Activated CD8-positive, alpha-beta memory T cell treated with anti-CD3 and anti-CD28 coated beads, Interleukin-2, amount 10 ng/mL, durations not matched to agents 7 days and 5 days (primary cell): Measurements from ENCODE around the gene ALLC. TPM values are rescaled to one million over a fixed set of nuclear protein-coding genes. Genes with fewer than 3 reads are reported as not detected.

Source experiments
- ATAC-seq: fragments of 150-1000 bp; cut with Tn5 transposase; one replicate; pipeline ENCODE4 v1.10.0; 2021; ENCODE audit warnings: moderate library complexity
- CTCF ChIA-PET: fragments of 350-600 bp; sonication (Branson Sonifier 250); formaldehyde crosslinking; loops from one replicate; lab custom pipeline; 2021; ENCODE audit warnings: antibody characterized with exemption; lab: Charles Lee
- DNase-seq: peaks from one replicate; pipeline ENCODE4 v3.0.0-alpha.2; 2020
- H3K27ac Mint-ChIP-seq: one replicate; pipeline ENCODE4 v1.8.0; 2021; ENCODE audit warnings: mild to moderate bottlenecking, mixed read lengths
- H3K27me3 Mint-ChIP-seq: one replicate; pipeline ENCODE4 v1.8.0; 2021; ENCODE audit warnings: mixed read lengths
- H3K36me3 Mint-ChIP-seq: one replicate; pipeline ENCODE4 v1.8.0; 2021; ENCODE audit warnings: mild to moderate bottlenecking, mixed read lengths
- H3K4me1 Mint-ChIP-seq: one replicate; pipeline ENCODE4 v1.8.0; 2021; ENCODE audit warnings: mixed read lengths
- H3K4me3 Mint-ChIP-seq: one replicate; pipeline ENCODE4 v1.8.0; 2021; ENCODE audit warnings: mild to moderate bottlenecking, moderate library complexity, mixed read lengths
- H3K9me3 Mint-ChIP-seq: one replicate; pipeline ENCODE4 v1.8.0; 2022; ENCODE audit warnings: low read depth, mixed read lengths
- total RNA-seq, 2 experiments: library from RNA; stranded (reverse); gene quantifications; one replicate each; pipeline ENCODE4 v1.2.3, GENCODE V29; 2021

Gene ALLC
- total RNA-seq, 2 experiments from 2014 or later = not detected

DNA sequence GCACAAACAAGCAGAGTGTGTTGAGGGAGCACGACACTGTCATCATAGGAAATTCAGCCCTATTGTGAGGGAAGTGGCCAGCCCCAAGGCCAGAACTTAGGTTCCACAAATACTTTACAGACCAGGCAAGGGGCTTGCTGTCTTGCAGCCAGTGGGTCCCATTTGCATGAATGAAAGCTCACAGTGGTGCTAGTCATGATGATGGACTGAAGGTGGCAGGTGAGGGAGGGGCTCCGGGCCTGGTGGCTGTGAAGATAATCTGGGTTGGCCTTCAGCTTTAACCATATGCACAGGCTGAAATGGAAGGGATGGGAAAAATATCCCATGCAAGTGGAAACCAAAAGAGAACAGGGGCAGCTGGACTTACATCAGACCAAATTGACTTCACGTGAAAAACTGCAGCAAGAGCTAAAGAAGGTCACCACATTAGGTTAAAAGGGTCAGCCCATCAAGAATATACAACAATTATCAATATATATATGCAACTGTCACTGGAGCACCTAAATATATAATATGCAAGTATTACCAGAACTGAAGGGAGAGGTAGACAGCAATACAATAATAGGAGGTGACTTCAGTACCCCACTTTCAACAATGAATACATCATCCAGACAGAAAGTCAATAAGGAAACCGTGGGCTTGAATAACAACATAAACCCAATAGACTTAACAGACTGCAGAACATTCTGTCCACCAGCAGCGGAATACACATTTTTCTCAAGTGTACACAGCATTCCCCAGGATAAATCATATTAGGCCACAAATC is 84.9 kb downstream of the ALLC start:
- no peak overlapping the region for H3K27ac Mint-ChIP-seq
- CTCF ChIA-PET = interaction anchor here (1.9 kb wide), 1 partner anchor 15 kb away, joined by 7 read pairs; no protein-coding TSS in a partner anchor
- H3K4me1 Mint-ChIP-seq = no peaks in the 10 kb centered on the region
- H3K27me3 Mint-ChIP-seq = peaks cover 5% of the 10 kb centered on the region
- no peak for ATAC-seq
- H3K36me3 Mint-ChIP-seq = no peaks in the 10 kb centered on the region
- no peak overlapping the region for H3K4me3 Mint-ChIP-seq
- no peak for DNase-seq
- H3K9me3 Mint-ChIP-seq = no peaks in the 10 kb centered on the region

DNA sequence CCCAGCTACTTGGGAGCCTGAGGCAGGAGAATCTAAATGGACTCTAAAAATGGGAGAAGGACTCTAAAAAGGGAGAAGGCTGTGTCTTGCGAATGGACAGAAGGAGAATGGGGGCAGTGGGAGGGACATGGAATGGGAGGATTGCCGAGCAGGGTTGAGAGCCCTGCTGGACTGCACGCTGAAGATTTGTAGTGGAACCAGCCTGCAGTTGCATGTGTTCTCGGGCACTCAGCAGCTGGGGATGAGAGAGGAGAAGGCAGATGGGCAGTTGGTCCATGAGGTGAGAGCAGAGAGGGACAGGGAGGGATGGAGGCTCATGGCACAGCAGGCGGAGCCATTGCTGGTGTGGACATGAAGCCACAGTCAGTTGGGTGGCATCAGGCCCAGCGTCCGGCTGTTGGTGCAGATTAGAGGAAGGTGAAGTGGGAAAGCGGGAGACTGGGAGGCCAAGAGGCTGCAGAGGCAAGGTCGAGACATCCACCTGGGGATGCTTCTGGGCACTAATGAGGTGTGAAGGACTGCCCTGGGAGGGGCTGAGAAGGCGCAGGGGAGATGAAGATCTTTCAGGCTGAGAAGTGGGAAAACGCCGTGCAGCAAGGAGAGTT is 86.1 kb downstream of the ALLC start:
- peaks cover 5% of the 10 kb centered on the region for H3K27me3 Mint-ChIP-seq
- no peak overlapping the region for H3K4me3 Mint-ChIP-seq
- no peak for ATAC-seq
- H3K9me3 Mint-ChIP-seq = no peaks in the 10 kb centered on the region
- H3K36me3 Mint-ChIP-seq = no peaks in the 10 kb centered on the region
- DNase-seq = no peak
- no peak overlapping the region for H3K27ac Mint-ChIP-seq
- no peaks in the 10 kb centered on the region for H3K4me1 Mint-ChIP-seq
- CTCF ChIA-PET = interaction anchor here (1.9 kb wide), 1 partner anchor 16 kb away, joined by 7 read pairs; no protein-coding TSS in a partner anchor

DNA sequence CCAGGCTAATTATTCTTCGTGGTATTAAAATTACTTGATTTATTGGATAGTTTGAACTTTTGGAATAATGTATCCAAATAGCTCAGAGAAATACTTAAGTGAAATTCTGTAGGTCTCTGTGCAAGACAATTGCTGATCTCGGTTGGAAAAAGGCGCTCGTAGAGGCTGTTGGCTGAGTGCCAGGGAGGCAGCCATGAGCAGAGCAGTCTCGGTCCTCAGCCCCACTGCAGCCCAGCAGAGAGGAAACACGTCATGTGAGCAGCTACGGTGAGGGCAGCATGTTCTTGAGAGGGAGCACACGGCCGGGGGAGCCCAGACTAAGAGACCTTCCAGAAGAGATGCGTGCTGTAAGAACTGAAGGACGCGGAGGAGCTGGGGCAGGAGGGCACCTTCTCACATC is 87.9 kb downstream of the ALLC start:
- no peak for ATAC-seq
- peaks cover 3% of the 10 kb centered on the region for H3K27me3 Mint-ChIP-seq
- no peak for DNase-seq
- CTCF ChIA-PET = interaction anchor here (1.2 kb wide), 1 partner anchor 18 kb away, joined by 3 read pairs; no protein-coding TSS in a partner anchor
- no peaks in the 10 kb centered on the region for H3K36me3 Mint-ChIP-seq
- no peak overlapping the region for H3K4me3 Mint-ChIP-seq
- no peak overlapping the region for H3K27ac Mint-ChIP-seq
- H3K4me1 Mint-ChIP-seq = no peaks in the 10 kb centered on the region
- H3K9me3 Mint-ChIP-seq = no peaks in the 10 kb centered on the region

DNA sequence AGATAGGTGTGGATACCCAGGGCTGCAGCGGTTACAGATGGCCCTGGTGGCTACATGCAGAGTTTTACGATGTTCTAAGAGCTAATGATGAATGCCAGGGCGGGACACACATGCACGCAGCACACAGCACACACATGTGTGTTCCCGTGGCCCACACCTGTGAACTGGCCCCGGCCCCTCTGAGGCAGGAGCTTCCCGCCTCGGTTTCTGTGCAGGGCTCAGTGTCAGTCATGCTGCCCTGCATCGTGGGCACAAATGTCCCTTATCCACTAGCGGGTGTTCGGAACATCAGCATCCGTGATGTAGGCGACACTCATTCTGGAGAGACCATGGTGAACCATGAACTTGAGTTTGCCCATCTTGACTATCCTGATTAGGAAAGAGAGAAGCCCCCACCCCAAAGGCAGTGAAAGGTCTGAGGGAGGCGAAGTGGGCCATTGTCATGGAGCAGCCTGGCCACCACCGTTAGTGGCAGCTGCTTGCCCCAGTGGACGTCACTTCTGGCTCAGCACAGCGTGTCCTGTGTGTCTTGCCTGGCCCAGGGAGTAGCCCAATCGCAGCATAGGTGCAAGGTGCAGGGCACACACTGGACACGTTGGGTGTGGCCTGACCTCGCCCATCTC is 89.1 kb downstream of the ALLC start:
- ATAC-seq = no peak

DNA sequence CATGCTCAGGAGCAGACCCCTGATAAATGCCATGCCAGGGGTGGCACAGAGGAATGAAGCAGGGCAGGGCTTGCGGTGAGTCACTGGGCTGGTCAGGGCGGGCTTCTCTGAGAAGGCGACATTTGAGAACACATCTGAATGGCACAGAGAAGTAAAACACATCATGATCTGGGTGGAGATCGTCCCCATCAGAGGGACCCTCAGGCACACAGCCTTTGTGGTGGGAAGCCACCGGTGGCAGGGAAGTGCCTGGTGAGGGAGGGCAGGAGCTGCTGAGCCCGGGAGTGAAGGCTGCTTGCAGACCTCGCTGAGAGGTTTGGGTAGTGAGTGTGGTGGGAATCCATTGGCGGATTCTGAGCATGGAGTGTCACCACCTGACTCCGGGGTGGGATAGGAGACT is 89.8 kb downstream of the ALLC start:
- DNase-seq = no peak
- Mint-ChIP-seq H3K9me3 (no peaks in the 10 kb centered on the region), H3K27me3 (no peaks in the 10 kb centered on the region), H3K4me1 (no peaks in the 10 kb centered on the region), H3K27ac (no peak overlapping the region), H3K36me3 (no peaks in the 10 kb centered on the region), H3K4me3 (no peak overlapping the region)
- CTCF ChIA-PET = no interaction called here
- ATAC-seq = no peak

More for the DNA sequence above, 89.1 kb downstream of the ALLC start:
- no peak overlapping the region for H3K4me3 Mint-ChIP-seq
- H3K9me3 Mint-ChIP-seq = no peaks in the 10 kb centered on the region
- H3K27ac Mint-ChIP-seq = no peak overlapping the region
- H3K36me3 Mint-ChIP-seq = no peaks in the 10 kb centered on the region
- no peaks in the 10 kb centered on the region for H3K27me3 Mint-ChIP-seq
- no peaks in the 10 kb centered on the region for H3K4me1 Mint-ChIP-seq
- CTCF ChIA-PET = no interaction called here
- DNase-seq = no peak

DNA sequence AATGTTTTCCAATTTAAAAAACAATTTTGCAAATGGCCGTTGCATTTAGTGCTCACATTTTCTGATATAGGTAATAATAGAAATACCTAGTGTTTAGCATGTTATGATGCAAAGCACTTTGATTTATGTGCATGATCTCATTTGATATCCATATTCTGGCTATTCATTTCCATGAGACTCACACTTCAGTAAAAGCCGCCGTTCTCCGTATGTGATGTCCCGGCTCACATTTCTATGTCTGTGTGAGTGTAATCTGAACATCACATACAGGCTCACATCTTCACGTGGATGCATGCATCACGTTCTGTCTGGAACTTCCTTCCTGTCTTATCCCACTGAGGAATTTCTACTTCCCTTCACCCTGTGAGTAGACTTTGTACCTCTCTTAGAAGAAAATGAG is 91.2 kb downstream of the ALLC start:
- DNase-seq = no peak
- H3K27me3 Mint-ChIP-seq = no peaks in the 10 kb centered on the region
- ATAC-seq = no peak
- no peaks in the 10 kb centered on the region for H3K36me3 Mint-ChIP-seq
- no peaks in the 10 kb centered on the region for H3K9me3 Mint-ChIP-seq
- CTCF ChIA-PET = interaction anchor here (1.1 kb wide), 1 partner anchor 12 kb away, joined by 3 read pairs; no protein-coding TSS in a partner anchor
- no peaks in the 10 kb centered on the region for H3K4me1 Mint-ChIP-seq
- no peak overlapping the region for H3K4me3 Mint-ChIP-seq
- H3K27ac Mint-ChIP-seq = no peak overlapping the region

DNA sequence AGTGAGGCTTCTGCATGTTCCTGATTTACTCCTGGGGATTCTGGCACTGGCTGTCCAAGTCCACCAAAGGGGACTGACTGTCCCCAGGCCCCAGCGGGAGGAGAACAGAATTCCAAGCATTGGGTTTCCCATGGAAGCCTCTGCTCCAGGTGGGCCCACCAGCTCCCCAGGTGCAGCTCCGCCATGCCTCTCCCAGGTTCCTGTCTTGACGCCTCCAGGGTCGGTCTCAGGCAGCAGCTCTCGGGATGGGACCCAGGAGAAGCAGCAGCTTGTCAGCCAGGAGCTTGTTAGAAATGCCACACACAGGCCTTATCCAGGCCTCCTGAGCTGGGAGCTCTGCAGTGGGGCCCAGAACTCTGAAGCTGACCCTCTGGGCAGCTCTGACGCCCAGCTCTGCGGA is 93.3 kb downstream of the ALLC start:
- DNase-seq (no peak), ATAC-seq (no peak)
- Mint-ChIP-seq H3K4me1 (no peaks in the 10 kb centered on the region), H3K27me3 (no peaks in the 10 kb centered on the region), H3K27ac (no peak overlapping the region), H3K4me3 (no peak overlapping the region), H3K36me3 (no peaks in the 10 kb centered on the region), H3K9me3 (peaks cover 3% of the 10 kb centered on the region)
- CTCF ChIA-PET = interaction anchor here (2.0 kb wide), 1 partner anchor 30 kb away, joined by 5 read pairs; no protein-coding TSS in a partner anchor

DNA sequence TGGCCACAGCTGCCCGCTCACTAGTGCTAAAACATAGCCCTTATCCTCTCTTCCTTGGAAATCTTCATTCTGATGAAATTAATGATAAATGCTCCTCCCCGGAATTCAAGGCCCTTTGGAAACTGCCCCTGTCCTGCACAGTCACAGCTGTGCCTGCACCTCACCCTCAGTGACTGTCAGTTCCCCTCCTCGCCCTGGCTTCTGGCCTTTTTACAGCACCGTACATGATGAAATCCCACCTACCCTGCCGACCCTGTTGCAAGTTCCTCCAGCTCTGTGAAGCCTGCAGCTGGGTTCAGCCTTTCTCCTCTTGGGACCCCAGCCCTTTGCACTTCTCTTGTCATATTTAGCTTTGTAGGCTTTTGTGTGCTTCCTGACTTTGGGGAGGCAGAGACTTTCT is 93.8 kb downstream of the ALLC start:
- Mint-ChIP-seq H3K27ac (no peak overlapping the region), H3K36me3 (no peaks in the 10 kb centered on the region), H3K4me1 (no peaks in the 10 kb centered on the region), H3K4me3 (no peak overlapping the region), H3K9me3 (peaks cover 3% of the 10 kb centered on the region), H3K27me3 (no peaks in the 10 kb centered on the region)
- DNase-seq (no peak), ATAC-seq (no peak)
- CTCF ChIA-PET = interaction anchor here (2.0 kb wide), 1 partner anchor 29 kb away, joined by 5 read pairs; no protein-coding TSS in a partner anchor

Other genes starting within 250 kb of the ALLC start
- 10 to 100 TPM; 15.0 to 16.6 TPM for gene ADI1, start 138.7 kb upstream of the ALLC start, total RNA-seq
- gene RNASEH1, start 99.9 kb upstream of the ALLC start, total RNA-seq = 10 to 100 TPM; 26.3 to 32.9 TPM
- gene RPS7, start 82.9 kb upstream of the ALLC start, total RNA-seq = 1,000 to 10,000 TPM; 1,010 to 1,163 TPM
- gene COLEC11, start 63.1 kb upstream of the ALLC start, total RNA-seq = under 1 TPM; 0.23 to 0.32 TPM
- not detected for gene DCDC2C, start 45.4 kb downstream of the ALLC start, total RNA-seq